ENCODE data around the gene LIF.

The LIF gene

DNA sequence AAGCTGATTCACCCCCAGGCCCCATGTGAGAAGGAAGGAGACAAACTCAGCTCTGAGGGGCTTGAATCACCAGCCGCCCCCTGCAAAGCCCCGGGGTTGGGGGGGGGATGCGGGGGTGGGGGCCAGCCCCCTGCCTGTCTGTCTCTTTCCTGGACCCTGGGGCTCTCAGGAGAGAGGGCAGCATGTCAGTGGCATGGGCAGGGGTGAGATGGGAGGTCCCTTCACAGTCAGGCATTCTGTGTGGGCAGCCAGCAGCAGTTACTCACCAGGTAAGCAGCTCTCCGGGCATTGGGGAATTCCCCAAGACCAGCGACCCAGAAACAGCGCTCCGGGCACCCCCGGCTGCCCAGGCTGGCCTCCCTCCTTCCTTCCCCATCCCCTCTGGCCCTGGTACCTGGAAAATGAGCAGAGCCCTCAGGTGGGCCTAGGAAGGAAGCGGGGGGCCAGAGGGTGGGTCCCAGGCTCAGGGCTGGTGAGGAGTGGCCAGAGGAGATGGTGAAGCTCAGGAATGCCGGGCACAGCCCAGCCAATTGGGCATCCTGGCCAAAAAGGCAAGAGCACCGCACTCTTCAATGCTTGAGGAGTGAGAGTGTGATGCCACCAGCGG lies 4.2 kb upstream of the LIF start:
- Mint-ChIP-seq H3K36me3 (ENCODE audit: insufficient read depth) (peaks cover 3% of the 10 kb centered on the region), H3K4me3 (no peak overlapping the region), H3K4me1 (ENCODE audit: low read depth in 2 of 2) (peaks cover 19 to 22% of the 10 kb centered on the region in 2 donors), H3K9me3 (no peaks in the 10 kb centered on the region), H3K27ac (no peak overlapping the region), H3K27me3 (peaks cover 32 to 33% of the 10 kb centered on the region in 2 donors)
- ATAC-seq (replicated peaks), result no peak
- DNase-seq, result no peak

DNA sequence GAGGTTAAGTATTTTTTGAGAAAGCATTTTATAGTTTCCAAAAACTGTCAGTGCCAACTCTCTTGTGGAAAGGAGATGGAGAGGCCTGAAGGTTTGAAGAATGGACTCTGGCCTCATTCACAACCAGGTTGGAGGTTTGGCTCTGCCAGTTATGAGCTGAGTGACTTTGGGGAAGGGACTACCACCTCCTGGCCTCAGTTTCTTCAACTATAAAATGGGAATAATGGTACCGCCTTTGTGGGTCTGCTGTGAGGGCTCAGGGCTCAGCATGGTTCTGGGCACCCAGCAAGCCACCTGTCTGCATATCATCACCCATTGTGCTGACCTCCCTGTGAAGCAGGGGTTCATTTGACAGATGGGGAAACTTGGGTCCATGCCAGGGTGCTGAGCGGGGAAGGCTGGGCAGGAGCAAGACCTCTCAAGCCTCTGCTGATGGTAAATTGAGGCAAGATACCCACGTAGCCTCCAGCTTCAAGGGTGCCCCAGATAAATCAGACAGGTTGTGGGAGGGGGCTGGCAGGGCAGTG lies 3.5 kb upstream of the LIF start:
- no peak overlapping the region for H3K4me3 Mint-ChIP-seq
- peaks cover 3% of the 10 kb centered on the region for H3K36me3 Mint-ChIP-seq (ENCODE audit: insufficient read depth)
- H3K27ac Mint-ChIP-seq, result no peak overlapping the region
- H3K27me3 Mint-ChIP-seq, result peaks cover 34 to 39% of the 10 kb centered on the region in 2 donors
- no peaks in the 10 kb centered on the region for H3K9me3 Mint-ChIP-seq
- peaks cover 19 to 26% of the 10 kb centered on the region in 2 donors for H3K4me1 Mint-ChIP-seq (ENCODE audit: low read depth in 2 of 2)
- ATAC-seq (replicated peaks), result no peak
- no peak for DNase-seq

DNA sequence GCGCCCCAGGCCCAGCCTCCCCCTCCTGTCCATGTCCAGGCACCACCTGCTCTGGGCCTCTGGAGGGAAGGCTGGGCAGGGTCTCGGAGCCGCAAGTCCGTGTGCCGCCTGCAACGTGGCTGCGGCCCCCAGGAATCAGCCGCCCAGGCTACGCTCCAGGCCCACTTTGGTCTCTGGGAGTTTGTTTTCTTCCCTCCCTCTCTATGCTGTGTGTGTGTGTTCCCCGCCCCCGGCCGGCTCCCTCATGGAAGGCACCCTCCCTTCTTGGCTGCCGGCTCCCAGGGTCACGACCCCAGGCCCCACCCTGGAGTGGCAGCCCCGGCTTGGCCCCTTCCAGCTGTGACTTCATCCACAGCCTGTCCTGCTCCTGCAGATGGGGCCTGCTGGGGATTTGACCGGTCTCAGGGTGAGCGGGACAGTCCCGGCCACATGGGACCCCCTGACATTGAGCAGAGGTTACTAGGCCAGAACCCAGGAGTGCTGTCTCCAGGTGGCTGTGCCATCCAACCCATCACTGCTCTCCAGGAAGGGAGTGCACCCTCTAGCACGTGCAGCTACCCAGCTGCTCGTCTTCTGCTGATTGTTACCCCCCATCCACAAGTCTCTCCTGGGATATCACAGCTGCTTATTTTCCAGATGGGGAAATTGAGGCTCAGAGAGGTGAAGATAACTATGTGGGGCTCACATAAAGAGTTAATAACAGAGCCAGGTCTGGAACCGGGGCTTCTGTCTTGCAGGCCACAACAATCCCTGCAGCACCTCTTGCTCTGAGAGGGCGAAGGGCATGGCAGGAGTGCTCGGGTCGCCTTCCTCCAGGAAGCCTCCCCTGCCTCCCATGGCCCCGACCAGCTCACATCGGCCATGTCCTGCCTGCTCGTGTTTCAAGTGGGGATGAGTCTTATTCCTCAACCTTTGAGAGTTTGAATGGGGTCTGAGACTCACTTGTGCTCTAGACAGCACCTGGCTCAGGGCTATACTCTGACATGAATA lies 2.8 kb upstream of the LIF start:
- no peak for ATAC-seq (replicated peaks)
- no peak overlapping the region for H3K4me3 Mint-ChIP-seq

DNA sequence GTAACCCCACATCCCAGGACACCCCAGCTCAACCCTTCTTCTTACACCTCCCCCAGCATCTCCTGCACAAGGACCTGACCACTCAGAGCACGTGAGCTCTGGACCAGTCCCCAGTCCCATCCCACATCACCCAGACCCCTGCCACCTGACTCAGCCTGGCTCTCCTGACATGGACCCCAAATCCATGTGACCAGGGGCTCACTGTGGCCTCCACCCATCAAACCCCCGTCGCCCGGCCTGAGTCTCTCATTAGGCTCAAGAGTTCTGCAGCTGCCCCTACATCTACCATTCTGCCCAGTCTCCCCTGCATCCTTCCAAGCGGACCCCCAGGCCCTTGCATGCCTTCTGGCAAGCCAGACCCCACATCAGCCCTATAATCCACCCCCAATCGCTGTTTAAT lies 1.9 kb upstream of the LIF start:
- peak overlapping the region in 1 of 2 donors; percentile 16 for H3K4me3 Mint-ChIP-seq
- H3K9me3 Mint-ChIP-seq, result no peaks in the 10 kb centered on the region
- peaks cover 40 to 50% of the 10 kb centered on the region in 2 donors for H3K27me3 Mint-ChIP-seq
- DNase-seq, result no peak
- peaks cover 3% of the 10 kb centered on the region for H3K36me3 Mint-ChIP-seq (ENCODE audit: insufficient read depth)
- no peak for ATAC-seq (replicated peaks)
- peaks cover 19 to 26% of the 10 kb centered on the region in 2 donors for H3K4me1 Mint-ChIP-seq (ENCODE audit: low read depth in 2 of 2)
- H3K27ac Mint-ChIP-seq, result no peak overlapping the region

More for the DNA sequence above, 2.8 kb upstream of the LIF start:
- H3K36me3 Mint-ChIP-seq (ENCODE audit: insufficient read depth), result peaks cover 3% of the 10 kb centered on the region
- no peaks in the 10 kb centered on the region for H3K9me3 Mint-ChIP-seq
- peaks cover 19 to 26% of the 10 kb centered on the region in 2 donors for H3K4me1 Mint-ChIP-seq (ENCODE audit: low read depth in 2 of 2)
- no peak for DNase-seq
- no peak overlapping the region for H3K27ac Mint-ChIP-seq
- peaks cover 39 to 47% of the 10 kb centered on the region in 2 donors for H3K27me3 Mint-ChIP-seq

DNA sequence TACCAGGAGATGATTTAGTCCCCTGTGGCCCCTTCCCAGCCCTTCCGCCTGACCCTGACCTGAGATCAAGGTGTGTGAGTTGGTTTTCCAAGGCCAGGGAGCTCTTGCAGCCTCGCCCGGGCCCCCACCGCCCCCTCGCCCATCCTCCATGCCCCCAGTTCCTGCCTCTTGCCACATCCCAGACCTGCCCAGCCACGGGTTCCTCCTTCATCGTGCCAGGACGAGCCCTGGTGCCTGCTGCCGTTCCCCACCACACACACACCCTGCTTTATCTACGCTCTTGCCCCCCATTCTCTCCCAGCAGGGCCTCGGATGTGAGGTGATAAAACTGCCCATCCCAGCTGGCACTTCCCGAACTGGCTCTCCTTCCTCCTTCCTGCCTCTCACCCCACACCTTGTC lies 1.4 kb upstream of the LIF start:
- peaks cover 19 to 24% of the 10 kb centered on the region in 2 donors for H3K4me1 Mint-ChIP-seq (ENCODE audit: low read depth in 2 of 2)
- no peak for ATAC-seq (replicated peaks)
- peaks cover 40 to 50% of the 10 kb centered on the region in 2 donors for H3K27me3 Mint-ChIP-seq
- peaks cover 3% of the 10 kb centered on the region for H3K36me3 Mint-ChIP-seq (ENCODE audit: insufficient read depth)
- peak overlapping the region in 1 of 2 donors; percentile 16 for H3K4me3 Mint-ChIP-seq
- DNase-seq, result no peak
- no peaks in the 10 kb centered on the region for H3K9me3 Mint-ChIP-seq
- H3K27ac Mint-ChIP-seq, result no peak overlapping the region

DNA sequence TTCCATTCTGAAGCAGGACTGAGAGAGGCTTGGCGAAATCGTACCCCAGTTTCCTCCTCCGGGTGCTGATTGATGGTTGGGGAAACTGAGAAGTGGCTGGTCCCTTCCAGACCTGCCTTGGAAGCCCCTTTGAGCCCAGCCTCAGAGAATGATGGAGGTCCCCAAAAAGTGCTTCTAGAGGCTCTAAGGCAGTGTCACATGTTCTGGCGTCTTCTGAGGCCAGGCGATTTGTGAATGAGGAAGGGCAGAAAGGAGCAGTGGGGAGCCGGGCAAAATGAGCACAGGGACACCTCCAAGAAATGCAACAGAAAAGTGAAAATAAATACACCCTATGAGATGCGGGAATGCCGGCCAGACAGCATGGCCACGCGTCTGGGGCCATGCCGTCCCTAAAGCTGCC lies 1.0 kb upstream of the LIF start:
- no peak overlapping the region for H3K4me3 Mint-ChIP-seq

DNA sequence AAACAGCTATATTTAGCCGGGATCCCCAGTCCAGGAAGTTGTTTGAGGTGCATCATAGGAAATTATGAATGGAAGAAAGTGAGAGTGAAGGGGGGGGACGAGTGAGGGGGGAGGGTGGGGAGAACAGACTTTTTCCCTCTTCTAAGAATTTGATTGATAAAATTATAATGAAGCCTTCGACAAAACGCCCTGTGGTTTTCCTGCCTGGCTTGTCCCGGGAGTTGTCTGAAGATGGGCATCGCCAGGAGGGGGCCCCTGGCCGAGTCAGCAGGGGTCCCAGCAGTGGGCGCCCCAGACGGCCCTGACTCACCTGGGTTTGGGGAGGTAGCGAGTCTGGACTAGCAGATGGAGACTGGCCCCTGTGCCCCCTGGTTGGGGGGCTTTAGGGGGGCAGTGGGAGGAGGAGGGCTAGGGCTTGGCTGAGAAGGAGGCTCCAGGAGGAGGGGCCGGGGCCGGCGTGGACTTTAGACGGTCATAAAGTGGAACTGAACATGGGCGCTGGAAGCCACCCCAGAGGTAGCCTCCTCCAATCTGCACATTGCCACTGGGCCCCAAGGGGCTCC lies 336 bp upstream of the LIF start:
- Mint-ChIP-seq H3K27ac (peak overlapping the region in 1 of 2 donors; percentile 53), H3K4me3 (peak overlapping the region; percentile 86 to 89), H3K27me3 (peaks cover 40 to 50% of the 10 kb centered on the region in 2 donors), H3K9me3 (no peaks in the 10 kb centered on the region), H3K36me3 (ENCODE audit: insufficient read depth) (peaks cover 3% of the 10 kb centered on the region), H3K4me1 (ENCODE audit: low read depth in 2 of 2) (peaks cover 19 to 20% of the 10 kb centered on the region in 2 donors)
- no peak for DNase-seq
- ATAC-seq (replicated peaks), result no peak

More for the DNA sequence above, 1.0 kb upstream of the LIF start:
- Mint-ChIP-seq H3K27ac (no peak overlapping the region), H3K36me3 (ENCODE audit: insufficient read depth) (peaks cover 3% of the 10 kb centered on the region), H3K27me3 (peaks cover 40 to 50% of the 10 kb centered on the region in 2 donors), H3K4me1 (ENCODE audit: low read depth in 2 of 2) (peaks cover 19 to 20% of the 10 kb centered on the region in 2 donors), H3K9me3 (no peaks in the 10 kb centered on the region)
- ATAC-seq (replicated peaks) (no peak), DNase-seq (no peak)

DNA sequence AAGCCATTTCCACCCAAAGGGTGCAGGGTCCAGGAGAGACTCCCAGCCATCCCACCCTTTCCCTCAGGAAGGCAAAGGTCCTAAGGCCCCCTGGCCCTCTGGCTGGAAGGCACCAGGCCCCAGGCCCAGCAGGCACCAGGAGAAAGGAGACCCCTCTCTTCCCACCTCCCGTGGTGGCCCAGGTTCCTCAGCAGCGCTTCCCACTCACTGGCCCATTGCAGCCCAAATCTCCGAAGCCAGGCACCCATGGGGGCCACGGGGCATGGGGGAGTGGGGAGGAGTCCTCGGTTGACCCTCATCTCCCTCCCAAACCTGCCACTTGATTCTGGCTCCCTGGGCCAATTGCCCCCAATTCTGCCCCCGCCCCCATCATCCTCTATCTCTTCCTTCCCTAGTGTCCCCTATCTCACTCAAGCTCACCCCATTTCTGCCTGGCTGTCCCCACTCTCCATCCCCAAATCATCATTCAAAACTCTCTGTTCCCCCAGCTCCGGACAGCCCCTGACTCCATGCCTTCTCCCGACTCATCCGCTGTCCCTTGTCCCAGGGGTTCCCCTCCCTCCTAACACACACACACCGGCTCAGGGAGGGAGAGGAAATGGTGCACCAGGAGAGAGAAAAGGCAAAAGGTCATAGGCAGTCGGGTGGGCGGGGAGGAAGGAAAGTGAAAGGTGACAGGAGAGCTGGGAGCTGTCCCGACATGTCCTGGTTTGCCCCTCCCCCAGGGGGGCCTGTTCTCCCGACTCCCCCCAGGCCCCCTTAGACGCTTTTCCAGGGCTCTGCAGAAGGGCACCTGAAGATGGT lies 1.2 kb downstream of the LIF start:
- no peak for ATAC-seq (replicated peaks)
- H3K4me3 Mint-ChIP-seq, result peak overlapping the region; percentile 86 to 89

DNA sequence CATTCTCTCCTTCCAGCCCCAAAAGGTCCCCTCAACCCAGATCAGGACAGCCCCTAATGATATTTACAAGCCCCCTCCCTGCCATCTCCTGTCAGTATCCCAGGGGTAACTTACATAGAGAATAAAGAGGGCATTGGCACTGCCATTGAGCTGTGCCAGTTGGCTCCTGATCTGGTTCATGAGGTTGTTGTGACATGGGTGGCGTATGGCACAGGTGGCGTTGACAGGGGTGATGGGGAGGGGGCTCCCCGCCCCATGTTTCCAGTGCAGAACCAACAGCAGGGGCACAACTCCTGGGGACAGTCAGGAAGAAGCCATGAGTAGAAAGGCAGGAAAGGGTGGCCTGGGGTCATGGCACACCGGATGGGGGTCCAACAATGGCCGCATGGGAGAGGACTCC lies 1.9 kb downstream of the LIF start:
- Mint-ChIP-seq H3K4me1 (ENCODE audit: low read depth in 2 of 2) (peaks cover 19 to 20% of the 10 kb centered on the region in 2 donors), H3K4me3 (peak overlapping the region in 1 of 2 donors; percentile 14), H3K27me3 (peaks cover 40 to 50% of the 10 kb centered on the region in 2 donors), H3K36me3 (ENCODE audit: insufficient read depth) (peaks cover 3% of the 10 kb centered on the region), H3K9me3 (no peaks in the 10 kb centered on the region), H3K27ac (peak overlapping the region in 1 of 2 donors; percentile 56)
- no peak for DNase-seq
- ATAC-seq (replicated peaks), result no peak

More for the DNA sequence above, 1.2 kb downstream of the LIF start:
- Mint-ChIP-seq H3K4me1 (ENCODE audit: low read depth in 2 of 2) (peaks cover 19 to 20% of the 10 kb centered on the region in 2 donors), H3K9me3 (no peaks in the 10 kb centered on the region), H3K27ac (peak overlapping the region; percentile 44 to 75), H3K27me3 (peaks cover 40 to 50% of the 10 kb centered on the region in 2 donors), H3K36me3 (ENCODE audit: insufficient read depth) (peaks cover 3% of the 10 kb centered on the region)
- DNase-seq, result no peak

DNA sequence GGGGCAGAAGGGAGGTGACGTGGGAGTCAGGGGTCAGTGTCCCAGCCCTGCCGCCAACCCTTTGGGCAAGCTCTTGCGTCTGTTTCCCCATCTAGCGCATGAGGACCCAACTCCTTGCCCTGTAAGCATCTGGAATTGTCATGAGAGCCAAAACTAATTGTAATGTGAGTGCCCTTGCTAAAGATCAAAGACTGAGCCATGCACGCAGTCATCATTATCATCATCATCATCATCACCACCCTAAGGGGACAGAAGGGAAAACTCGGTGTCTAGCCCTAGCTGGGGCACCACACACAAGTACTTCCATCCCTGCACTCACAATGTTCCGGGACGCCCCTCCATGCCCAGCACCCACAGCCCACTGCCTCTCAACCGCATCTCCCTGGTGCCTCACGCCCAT lies 2.5 kb downstream of the LIF start:
- Mint-ChIP-seq H3K36me3 (ENCODE audit: insufficient read depth) (peaks cover 3% of the 10 kb centered on the region), H3K27ac (peak overlapping the region in 1 of 2 donors; percentile 56), H3K4me1 (ENCODE audit: low read depth in 2 of 2) (peaks cover 19 to 20% of the 10 kb centered on the region in 2 donors), H3K27me3 (peaks cover 40 to 50% of the 10 kb centered on the region in 2 donors), H3K4me3 (no peak overlapping the region), H3K9me3 (no peaks in the 10 kb centered on the region)
- no peak for DNase-seq
- ATAC-seq (replicated peaks), result no peak

DNA sequence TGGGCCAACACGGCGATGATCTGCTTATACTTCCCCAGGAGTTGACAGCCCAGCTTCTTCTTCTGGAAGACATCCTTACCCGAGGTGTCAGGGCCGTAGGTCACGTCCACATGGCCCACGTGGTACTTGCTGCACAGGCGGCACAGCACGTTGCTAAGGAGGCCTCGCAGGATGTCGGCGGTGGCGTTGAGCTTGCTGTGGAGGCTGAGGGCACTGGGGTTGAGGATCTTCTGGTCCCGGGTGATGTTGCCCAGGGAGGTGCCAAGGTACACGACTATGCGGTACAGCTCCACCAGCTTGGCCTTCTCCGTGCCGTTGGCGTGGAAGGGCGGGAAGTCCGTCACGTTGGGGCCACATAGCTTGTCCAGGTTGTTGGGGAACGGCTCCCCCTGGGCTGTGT lies 2.9 kb downstream of the LIF start:
- Mint-ChIP-seq H3K4me1 (ENCODE audit: low read depth in 2 of 2) (peaks cover 16 to 18% of the 10 kb centered on the region in 2 donors), H3K9me3 (no peaks in the 10 kb centered on the region), H3K27ac (no peak overlapping the region), H3K27me3 (peaks cover 38 to 47% of the 10 kb centered on the region in 2 donors), H3K36me3 (ENCODE audit: insufficient read depth) (peaks cover 3% of the 10 kb centered on the region), H3K4me3 (no peak overlapping the region)
- ATAC-seq (replicated peaks), result no peak
- no peak for DNase-seq

DNA sequence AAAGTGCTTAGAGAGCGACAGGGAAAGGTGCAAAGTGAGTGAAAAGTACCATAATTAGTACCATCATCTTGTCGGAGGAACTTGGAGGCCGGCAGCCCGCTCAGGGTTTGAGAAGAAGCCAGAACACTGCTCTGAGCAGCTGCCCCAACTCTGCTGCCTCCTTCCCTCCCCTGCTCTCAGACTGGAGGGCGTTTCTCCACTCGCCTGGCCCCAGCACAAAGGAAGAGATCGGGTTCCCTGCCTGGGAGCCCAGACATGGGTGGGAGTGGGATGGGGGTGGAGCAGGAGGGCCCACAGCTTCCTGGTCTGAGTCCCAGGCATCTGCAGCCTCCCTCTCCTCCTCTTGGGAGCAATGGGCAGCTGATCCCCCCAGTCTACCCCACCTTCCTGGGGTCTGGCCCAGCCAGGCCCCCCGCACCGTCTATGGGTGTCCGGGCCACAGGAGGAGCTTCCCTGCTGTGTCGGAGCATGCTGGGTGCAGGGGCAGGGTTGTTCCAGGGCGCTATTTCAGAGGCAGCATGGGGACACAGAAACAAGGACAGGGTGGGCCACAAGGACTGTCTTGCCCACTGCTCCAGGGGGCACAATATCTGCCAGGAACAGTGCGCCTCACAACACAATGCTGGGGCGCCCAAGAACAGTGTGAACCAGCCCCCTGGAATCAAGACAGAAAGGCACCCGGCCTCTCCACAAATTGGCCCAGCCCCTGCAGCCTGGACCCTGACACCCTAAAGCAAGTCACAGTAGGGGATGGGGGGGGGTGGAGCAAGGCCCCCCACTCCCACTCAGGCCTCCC lies 4.8 kb downstream of the LIF start:
- ATAC-seq (replicated peaks) (no peak), DNase-seq (no peak)
- Mint-ChIP-seq H3K4me1 (ENCODE audit: low read depth in 2 of 2) (peaks cover 8 to 9% of the 10 kb centered on the region in 2 donors), H3K27ac (no peak overlapping the region), H3K9me3 (no peaks in the 10 kb centered on the region), H3K36me3 (ENCODE audit: insufficient read depth) (peaks cover 3% of the 10 kb centered on the region), H3K27me3 (peaks cover 19 to 28% of the 10 kb centered on the region in 2 donors), H3K4me3 (no peak overlapping the region)

Measured in effector memory CD8-positive, alpha-beta T cell (primary cell).